HPDE6-E6E7 (cell line): ENCODE data around the gene MCM7.
"Not testable (repeated sequence)": the region's sequence is repeated elsewhere in the genome, so short reads cannot be mapped to it uniquely, and the experiment has no call there.

Experiments used
- DNase-seq: peaks from one replicate; pipeline ENCODE4 v3.0.0; 2011; ENCODE audit warnings: missing footprints; ENCODE audit errors: extremely low spot score

MCM7 gene

DNA sequence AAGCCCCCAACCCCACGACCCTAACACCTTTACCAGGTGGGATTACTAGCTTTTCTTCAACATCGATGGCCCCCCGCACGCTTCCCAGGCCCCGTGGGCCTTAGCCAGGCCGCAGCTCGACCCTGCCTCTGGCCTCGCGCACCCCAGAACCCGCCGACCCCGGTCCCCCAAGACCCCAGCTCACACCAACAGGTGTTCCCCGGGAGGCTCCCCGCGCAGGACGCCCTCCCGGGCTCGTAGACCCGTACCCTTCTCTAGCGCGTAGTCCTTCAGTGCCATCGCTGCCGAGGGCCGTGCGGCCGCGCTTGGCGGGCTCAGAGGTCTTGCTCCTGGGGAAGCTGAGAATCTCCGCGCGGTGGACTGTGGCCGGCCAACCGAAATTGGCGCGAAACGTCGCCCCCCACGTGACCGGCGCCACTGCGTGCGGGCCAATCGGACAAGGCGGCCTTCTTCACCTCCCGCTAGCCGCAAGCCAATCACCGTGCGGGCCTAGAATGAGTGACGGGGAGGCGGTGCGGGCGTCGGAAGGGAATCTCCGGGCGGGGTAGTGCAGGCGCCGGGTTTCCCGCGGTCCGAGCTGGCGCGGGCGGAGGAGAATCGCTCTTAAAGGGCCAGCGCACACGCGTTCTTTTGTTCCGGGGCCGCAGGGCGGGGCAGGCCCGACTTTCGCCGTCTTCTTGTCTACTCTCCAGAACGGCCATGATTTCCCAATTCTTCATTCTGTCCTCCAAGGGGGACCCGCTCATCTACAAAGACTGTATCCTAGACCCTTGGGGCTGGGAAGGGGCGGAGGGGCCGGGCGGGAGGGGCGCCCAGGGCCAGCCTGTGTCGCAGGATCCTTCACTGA lies at the start of gene MCM7, which contains the start of gene AP4M1:
TSS of gene MCM7 (minus strand) at position 382 of the 847 bp plus-strand sequence. CDS start at position 279, 103 bp downstream.
TSS of gene AP4M1 (plus strand) at position 628 of the 847 bp plus-strand sequence. CDS start at position 700, 72 bp downstream.
- DNase-seq = peak; percentile 99

DNA sequence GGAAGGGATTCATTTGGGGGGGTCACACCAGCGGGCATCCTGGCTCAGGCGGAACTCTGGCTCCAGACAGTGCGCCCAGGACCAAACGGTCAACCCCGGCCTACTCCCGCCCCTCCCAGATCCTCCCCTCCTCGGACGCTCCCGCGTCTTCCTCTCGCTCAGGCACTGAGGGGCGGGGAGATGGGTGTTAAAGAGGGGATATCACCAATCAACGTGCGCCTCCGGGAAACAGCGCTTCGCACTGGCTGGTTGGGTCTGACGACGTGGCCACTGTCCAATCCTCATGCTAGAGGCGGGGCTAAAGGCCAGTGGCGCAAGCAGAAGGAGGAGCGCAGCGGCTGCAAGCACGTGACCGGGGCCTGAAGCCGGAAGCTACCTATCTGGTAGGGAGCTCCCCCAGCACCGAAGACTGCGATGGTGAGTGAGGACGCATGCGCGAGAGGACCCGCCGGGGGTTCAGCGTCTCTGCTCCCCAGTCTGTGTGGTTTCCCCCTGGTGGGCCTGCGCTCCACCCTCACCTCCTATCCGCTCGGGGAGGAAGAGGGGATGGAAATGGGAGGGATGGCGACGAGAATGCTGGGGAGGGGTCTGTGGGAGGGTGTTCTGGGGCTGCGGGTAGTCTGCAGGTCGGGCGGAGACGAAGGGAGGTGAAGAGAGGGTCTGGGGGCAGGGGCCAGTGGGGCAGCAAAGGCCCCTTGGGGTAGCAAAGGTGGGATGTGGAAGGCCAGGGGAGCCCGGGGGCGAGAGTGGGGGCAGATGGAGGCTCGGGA lies 47.5 kb upstream of the MCM7 start, which contains the start of gene LAMTOR4:
TSS of gene LAMTOR4 (plus strand) at position 360 of the 770 bp plus-strand sequence. CDS start at position 415, 55 bp downstream.
- DNase-seq = peak; percentile 99

DNA sequence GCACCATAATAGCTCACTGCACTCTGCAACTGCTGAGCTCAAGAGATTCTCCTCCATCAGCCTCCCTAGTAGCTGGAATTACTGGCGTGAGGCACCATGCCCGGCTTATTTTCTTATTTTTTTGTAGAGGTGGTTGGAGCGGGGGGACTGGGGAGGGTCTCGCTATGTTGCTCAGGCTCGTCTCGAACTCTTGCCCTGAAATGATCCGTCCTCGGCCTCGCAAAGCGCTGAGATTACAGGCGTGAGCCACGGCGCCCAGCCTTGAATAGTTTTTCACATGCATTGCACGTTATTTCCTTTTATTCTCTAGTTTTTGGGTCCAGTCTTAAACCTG lies 47.0 kb upstream of the MCM7 start:
- DNase-seq = no peak

DNA sequence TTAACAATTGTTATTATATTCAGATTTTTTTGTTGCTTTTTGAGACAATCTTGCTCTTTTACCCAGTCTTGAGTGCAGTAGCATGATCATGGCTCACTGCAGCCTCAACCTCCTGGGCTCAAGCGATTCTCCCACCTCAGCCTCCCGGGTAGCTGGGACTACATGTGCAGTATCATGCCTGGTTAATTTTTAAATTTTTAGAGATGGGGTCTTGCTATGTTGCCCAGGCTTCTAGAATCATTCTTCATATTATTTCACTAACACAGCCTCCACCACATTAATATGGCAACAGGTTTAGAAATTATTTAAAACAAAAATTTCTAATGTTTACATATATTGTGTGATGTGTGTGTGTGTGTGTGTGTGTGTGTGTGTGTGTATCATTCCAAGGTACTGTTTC lies 46.1 kb upstream of the MCM7 start:
- no peak for DNase-seq

DNA sequence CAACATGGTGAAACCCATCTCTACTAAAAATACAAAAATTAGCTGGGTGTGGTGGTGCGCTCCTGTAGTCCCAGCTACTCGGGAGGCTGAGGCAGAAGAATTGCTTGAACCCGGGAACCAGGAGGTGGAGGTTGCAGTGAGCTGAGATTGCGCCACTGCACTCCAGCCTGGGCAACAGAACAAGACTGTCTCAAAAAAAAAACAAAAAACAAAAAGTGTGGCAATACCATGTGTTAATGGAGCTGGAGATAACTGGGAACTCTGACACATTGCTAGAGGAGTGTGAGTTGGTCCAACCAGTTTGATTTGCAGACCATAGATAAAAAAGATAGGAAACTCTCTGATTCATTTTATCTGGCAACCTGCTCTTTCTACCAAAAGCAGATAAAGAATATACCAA lies 45.2 kb upstream of the MCM7 start:
- DNase-seq = not testable (repeated sequence)

DNA sequence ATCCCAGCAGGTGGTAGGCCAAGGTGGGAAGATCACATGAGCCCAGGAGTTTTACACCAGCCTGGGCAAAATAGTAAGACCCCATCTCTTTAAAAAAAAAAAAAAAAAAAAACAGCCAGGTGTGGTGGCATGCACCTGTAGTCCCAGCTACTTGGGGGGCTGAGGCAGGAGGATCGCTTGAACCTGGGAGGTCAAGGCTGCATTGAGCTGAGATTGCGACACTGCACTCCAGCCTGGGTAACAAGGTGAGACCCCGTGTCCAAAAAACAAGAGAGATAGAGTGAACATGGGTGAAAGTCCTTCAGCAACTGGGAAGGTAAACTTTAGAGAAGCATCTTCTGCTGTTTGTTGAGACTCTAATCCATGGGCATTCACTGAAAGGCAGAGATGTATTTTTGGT lies 41.3 kb upstream of the MCM7 start:
- DNase-seq = no peak

DNA sequence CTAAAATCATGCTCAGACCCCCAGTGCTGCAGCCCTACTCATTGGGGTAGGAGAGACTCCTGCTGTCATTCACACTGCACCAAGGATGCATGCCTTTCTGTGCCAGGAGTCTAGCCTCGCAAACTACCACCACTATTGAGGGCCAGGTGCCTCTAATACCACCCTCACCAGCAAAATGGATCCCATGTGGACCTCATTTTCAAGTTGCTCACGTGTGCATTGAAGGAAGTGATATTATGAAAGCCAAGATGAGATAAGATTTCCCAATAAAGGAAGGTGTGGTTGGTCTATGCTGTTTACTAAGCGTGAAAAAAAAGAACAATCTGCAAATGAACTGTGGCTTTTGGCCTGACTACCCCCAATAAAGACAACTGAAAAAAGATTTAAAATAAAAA lies 40.4 kb upstream of the MCM7 start:
- DNase-seq = no peak

DNA sequence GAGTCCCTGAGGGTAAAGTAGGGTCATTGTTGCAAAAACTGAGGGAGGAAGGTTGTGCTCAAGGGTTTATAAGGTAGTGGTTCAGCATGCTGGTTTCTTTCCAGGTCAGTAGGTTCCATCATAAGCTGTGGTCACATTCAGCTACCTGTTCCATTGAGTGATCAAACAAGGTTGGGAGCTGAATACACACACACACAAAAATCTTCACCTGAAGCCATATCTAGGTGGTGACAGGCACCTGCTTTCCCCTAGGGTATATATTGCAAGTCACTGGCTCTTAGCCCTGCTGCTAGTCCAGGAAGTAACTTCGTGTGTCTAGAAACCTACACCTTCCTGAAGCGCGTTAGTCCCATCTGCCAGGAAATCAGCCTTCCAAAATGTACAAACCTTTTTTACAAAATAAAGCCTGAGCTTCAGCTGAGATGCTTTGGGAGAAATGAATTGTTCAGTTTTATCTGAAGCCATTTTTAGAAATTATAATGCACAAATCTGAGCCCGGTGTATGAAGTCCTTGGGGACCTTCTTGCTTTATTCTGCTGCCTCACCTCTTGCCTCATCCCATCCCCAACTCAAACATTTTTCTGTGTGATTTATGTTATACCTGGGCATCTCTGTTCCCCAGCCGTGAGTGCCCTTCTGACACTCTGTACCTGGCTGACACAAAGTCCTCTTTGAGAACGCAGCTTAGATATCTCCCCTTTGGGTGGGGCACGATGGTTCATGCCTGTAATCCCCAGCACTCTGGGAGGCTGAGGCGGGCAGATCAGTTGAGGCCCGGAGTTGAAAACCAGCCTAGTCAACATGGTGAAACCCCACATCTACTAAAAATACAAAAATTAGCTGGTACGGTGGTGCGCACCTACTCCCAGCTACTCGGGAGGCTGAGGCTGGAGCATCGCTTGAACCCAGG lies 36.9 kb upstream of the MCM7 start:
- DNase-seq = no peak

DNA sequence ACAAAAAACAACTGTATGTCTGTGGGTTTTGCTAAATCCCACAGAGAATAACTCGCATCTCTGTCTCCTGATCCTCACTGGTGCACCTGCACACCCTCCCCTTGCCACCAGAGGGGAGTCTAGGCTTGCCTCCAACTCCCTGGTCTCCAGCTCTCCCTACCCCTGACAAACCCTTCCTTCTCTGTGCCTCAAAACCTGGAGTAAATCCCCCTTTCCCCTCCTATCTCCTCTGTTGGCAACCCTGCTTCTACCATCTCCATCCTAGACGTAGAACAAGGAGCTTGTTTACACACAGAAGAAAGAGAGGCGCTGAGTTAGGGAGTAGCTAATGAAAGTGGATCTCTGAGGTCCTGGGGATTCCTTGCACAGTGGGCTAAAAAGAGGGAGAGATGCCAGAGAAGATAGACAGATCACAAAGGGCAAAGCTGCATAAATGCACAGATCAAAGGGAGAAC lies 31.5 kb upstream of the MCM7 start:
- DNase-seq = peak; percentile 75

DNA sequence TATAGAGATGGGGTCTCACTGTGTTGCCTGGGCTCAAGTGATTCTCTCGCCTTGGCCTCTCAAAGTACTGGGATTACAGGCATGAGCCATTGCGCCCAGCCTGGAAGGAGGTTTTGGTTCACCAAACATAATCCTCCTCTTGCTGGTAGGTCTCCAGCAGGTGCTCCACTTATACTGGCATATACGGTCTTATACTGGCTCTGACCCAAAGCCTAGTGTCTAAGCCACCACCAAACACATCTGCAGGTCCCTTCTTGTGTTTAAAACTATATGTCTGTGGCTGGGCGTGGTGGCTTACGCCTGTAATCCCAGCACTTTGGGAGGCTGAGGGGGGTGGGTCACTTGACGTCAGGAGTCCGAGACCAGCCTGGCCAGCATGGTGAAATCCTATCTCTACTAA lies 30.9 kb upstream of the MCM7 start:
- no peak for DNase-seq

DNA sequence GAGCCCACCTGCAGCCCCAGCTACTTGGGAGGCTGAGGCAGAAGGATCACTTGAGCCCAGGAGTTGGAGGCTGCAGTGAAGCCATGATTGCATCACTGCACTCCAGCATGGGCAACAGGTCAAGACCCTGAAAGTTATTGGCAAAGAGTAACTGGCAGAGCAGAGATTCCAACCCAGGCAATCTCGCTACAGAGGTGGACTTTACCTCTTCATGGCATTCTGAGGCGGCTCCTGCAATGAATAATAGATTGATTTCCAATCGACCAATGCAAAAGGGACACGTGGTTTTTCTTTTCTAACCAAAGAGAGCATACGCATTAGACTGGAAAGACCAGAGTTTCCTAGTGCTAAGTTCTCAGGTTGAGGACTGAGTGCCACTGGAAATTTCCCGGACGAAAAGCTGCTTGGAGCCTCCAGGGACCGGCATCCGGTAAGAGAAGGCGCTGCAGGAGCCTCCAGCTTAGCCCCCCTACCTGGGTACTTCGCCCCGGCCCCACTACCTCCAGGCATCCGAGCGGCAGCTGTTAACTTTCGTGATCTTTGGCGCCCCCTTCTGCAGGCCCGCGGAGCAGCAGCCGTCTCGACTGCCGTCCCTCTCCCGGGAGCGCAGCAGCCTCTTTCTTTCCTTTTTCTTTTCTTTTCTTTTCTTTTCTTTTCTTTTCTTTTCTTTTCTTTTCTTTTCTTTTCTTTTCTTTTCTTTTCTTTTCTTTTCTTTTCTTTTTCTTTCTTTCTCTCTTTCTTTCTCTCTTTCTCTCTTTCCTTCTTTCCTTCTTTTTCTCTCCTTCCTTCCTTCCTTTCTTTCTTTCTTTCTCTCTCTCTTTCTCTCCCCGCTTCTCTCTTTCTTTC lies 29.6 kb upstream of the MCM7 start:
- DNase-seq = peak; percentile 58

DNA sequence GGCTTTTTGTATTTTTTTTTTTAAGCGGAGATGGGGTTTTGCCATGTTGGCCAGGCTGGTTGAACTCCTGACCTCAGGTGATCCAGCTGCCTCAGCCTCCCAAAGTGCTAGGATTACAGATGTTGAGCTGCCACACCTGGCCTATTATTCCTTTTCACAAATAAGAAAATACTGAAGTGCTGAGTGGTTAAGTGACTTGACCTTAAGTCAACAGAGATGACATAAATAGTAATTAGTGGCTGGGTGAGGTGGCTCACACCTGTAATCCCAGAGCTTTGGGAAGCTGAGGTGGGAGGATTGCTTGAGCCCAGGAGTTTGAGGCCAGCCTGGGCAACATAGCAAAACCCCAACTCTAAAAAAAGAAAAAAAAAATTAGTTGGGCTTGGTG lies 29.0 kb upstream of the MCM7 start:
- not testable (repeated sequence) for DNase-seq

DNA sequence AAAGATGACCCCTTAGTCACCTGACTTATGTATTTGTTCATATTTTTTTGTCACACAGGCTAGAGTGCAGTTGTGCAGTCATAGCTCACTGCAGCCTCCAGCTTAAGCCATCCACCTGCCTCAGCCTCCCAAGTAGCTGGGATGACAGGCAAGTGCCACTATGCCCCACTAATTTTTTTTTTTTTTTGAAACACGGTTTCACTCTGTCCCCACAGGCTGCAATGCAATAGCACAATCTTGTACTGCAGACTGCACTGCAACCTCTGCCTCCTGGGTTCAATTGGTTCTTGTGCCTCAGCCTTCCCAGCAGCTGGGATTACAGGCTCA lies 27.4 kb upstream of the MCM7 start:
- DNase-seq = no peak

DNA sequence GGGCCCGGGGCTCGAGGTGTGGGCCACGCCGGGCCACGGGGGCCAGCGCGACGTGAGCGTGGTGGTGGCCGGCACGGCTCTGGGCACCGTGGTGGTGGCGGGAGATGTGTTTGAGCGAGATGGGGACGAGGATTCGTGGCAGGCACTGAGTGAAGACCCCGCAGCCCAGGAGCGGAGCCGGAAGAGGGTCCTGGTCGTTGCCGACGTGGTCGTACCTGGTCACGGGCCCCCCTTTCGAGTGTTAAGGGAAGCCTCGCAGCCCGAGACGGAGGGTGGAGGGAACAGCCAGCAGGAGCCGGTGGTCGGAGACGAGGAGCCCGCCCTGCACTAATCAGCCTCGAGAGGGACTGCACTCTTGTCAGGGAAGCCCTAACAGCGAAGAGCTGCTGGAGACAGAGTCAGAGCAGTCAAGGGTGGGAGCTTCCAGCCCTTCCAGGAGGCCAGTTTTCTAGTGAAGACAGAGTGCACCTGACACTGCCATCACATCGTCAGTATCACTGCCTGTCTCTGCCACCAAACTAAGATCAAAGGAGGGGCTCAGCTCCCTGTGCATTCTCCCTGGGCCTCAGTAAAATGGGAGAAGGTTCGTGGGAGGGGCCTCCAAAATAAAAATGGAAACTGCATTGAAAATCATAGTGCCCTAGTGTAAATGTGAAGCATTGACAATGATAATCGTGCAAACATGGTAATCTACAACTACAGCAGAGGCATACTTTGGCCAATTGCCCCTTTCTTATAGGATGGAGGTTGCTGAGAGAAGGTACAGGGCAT lies 26.9 kb upstream of the MCM7 start:
- DNase-seq = no peak

DNA sequence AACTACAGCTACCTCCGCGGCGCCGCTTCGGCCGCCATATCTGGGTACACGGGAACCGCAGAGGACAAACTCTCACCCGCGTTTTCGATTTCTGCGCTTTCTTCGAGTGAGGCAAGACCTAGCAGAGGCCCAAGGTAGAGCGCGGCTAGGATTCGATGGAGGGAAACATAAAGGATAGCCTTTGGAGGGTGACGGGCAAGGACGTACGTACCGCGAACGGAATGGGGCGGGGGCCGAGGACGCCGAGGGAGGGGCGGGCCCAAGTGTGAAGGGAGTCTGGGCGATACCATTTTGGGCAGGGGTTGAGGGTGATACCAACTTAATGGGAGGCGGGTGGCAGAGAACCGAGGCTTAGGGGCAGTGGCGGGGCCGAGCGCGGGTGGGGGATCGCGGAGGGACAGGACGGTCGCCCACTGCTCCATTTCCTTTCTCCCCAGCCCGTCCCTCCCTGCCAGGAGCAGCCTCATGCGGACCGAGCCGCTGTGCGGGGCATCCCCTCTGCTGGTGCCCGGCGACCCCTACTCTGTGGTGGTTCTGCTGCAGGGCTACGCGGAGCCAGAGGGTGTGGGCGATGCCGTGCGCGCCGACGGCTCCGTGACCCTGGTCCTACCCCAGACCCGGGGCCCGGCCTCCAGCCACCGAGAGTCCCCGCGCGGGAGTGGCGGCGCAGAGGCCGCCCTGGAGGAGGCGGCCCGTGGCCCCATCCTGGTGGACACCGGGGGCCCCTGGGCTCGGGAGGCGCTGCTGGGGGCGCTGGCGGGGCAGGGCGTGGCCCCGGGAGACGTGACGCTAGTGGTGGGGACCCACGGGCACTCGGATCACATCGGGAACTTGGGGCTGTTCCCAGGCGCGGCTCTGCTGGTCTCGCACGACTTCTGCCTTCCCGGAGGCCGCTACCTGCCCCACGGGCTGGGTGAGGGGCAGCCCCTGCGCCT lies 26.0 kb upstream of the MCM7 start, which contains the start of gene MBLAC1:
TSS of gene MBLAC1 (plus strand) at position 37 of the 935 bp plus-strand sequence. CDS start at position 466, 429 bp downstream.
- peak; percentile 71 for DNase-seq

DNA sequence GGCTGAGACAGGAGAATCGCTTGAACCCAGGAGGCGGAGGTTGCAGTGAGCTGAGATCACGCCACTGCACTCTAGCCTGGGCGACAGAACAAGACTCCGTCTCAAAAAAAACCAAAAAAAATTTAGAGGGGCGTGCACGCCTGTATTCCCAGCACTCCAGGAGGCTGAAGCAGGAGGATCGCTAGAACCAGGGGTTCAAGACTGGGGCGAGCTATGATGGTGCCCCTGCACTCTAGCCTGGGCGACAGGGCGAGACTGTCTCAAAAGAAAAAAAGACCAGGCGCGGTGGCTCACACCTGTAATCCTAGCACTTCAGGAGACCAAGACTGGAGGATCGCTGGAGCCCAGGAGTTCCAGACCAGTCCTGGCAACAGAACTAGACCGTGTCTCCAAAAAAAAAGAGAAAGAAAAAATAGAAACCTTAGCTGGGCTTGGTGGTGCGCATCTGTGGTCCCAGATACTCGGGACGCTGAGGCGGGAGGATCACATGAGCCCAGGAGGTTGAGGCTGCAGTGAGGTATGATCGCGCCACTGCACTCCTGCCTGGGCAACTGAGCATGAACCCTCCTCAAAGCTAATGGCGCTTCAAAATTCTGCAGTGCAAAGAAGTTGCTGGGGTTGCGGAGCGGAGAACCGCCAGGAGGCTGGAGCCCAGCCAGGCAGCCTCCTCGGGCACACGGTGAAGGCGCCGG lies 25.2 kb upstream of the MCM7 start:
- DNase-seq = no peak

DNA sequence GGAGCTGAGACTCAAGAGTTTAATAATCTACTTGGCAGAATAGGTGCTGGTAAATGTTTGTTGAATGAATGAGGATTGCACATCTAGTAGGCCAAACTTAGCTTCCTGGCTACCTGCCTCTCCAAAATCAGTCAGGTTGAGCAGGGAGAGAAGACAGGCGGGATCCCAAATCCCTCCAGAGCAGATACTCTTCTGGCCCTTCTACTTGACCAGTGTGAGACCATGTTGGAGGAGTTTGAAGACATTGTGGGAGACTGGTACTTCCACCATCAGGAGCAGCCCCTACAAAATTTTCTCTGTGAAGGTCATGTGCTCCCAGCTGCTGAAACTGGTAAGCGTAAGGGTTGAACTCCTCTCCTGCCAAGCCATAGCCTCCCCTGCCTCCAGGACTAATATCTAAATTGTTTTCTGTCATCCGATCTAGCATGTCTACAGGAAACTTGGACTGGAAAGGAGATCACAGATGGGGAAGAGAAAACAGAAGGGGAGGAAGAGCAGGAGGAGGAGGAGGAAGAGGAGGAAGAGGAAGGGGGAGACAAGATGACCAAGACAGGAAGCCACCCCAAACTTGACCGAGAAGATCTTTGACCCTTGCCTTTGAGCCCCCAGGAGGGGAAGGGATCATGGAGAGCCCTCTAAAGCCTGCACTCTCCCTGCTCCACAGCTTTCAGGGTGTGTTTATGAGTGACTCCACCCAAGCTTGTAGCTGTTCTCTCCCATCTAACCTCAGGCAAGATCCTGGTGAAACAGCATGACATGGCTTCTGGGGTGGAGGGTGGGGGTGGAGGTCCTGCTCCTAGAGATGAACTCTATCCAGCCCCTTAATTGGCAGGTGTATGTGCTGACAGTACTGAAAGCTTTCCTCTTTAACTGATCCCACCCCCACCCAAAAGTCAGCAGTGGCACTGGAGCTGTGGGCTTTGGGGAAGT lies 23.4 kb upstream of the MCM7 start:
- no peak for DNase-seq
